ENCODE data around the gene FBLN1. TPM values are rescaled to one million over a fixed set of nuclear protein-coding genes. Genes with fewer than 3 reads are reported as not detected.

FBLN1 gene
- total and polyA plus RNA-seq, 2 of the 8 experiments (the other 6 are each of a cell fraction or from before 2014, with no cell fraction given): 159 to 168 TPM

DNA sequence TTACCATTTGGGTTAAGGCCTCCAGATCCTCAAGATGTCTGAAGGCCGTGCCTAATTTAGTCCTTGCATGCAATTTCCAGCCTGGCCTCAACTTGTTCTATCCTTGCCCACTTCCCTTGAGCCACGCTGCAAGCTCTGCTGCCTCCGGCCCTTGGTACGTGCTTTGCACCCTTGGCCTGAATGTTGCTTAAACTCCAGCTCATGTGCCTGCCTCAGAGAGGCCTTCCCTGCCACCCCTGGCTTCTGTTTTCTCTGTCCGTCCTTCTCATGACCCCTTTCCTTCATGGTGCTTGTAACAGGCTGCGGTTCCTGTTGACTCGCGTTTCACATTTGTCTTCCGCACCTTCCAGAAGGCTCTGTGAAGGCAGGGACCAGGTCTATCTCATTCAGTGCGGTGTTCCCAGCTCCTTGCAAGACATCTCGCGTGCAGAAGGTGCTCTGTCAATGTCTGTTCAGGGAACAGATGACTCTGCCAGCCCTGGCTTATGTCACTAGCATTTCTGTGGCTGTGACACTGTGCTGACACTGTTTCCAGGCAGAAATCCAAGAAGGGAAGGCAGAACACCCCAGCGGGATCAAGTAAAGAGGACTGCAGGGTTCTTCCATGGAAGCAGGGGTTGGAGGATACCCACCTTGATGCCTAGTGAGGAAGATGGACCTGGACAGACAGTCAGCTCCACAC lies 61.8 kb downstream of the FBLN1 start (continued):
- TF ChIP-seq, protein P1, sequence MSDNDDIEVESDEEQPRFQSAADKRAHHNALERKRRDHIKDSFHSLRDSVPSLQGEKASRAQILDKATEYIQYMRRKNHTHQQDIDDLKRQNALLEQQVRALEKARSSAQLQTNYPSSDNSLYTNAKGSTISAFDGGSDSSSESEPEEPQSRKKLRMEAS (IDR thresholded peaks at IDR 0.05): no peak
- TF ChIP-seq CHD1 (IDR thresholded peaks at IDR 0.05; ENCODE audit: low read depth, low read length) (no peak), SRF (IDR thresholded peaks at IDR 0.05; ENCODE audit: low read depth, low read length) (no peak), HDAC2 (IDR thresholded peaks at IDR 0.05; ENCODE audit: borderline replicate concordance in 1 of 2, low read depth in 2 of 2, low read length in 2 of 2) (no peak), BRCA1 (IDR thresholded peaks at IDR 0.05; ENCODE audit: low read depth, low read length) (no peak)
- TF ChIP-seq, protein P2, sequence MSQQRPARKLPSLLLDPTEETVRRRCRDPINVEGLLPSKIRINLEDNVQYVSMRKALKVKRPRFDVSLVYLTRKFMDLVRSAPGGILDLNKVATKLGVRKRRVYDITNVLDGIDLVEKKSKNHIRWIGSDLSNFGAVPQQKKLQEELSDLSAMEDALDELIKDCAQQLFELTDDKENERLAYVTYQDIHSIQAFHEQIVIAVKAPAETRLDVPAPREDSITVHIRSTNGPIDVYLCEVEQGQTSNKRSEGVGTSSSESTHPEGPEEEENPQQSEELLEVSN (IDR thresholded peaks at IDR 0.05): no peak

Measured in H1 (cell line).